H1 (cell line): ENCODE measurements around the gene HSPD1. TPM values are rescaled to one million over a fixed set of nuclear protein-coding genes. Genes with fewer than 3 reads are reported as not detected.

Experiments used
- MAX ChIP-seq: IDR thresholded peaks from 2 replicates; pipeline ENCODE4 v1.6.1; 2012; ENCODE audit warnings: inconsistent platforms
- POLR2A ChIP-seq, 2 experiments: IDR thresholded peaks; 1 replicate in 1 of 2; 2 replicates in 1 of 2; pipeline ENCODE4 v1.6.1; 2011; ENCODE audit warnings: low read depth in 2 of 2, low read length in 2 of 2, mild to moderate bottlenecking in 2 of 2; ENCODE audit errors: control extremely low read depth in 1 of 2
- RNF2 ChIP-seq: fragments of 200-900, 300-1000 bp; sonication (generic); IDR thresholded peaks from 2 replicates; pipeline ENCODE4 v1.7.1; 2016; ENCODE audit warnings: borderline replicate concordance, low read depth, mild to moderate bottlenecking, antibody characterized with exemption, low read length; ENCODE audit not compliant: poor library complexity, severe bottlenecking; ENCODE audit errors: missing control alignments
- SAP30 ChIP-seq: fragments of 300-600 bp; sonication (generic); IDR thresholded peaks from 2 replicates; pipeline ENCODE4 v1.7.1; 2012; ENCODE audit warnings: low read length, moderate library complexity, mild to moderate bottlenecking, inconsistent platforms; ENCODE audit not compliant: insufficient read depth, insufficient replicate concordance
- polyA plus RNA-seq, 7 experiments: library from polyadenylated mRNA; depleted of rRNA in 3 of 7; stranded (reverse) in 5 of 7; unstranded in 2 of 7; fragments of >200 nt in 5 of 7; fragments of 200-250 nt in 2 of 7; gene quantifications; 1 replicate in 5 of 7; 2 replicates in 1 of 7; 4 replicates in 1 of 7; pipeline versions ENCODE4 v1.2.1 to v1.2.3, GENCODE V29; 2011 to 2013; ENCODE audit warnings: missing spikeins in 2 of 7, mixed read lengths in 2 of 7
- total RNA-seq: library from RNA; stranded (reverse); fragmentation: NEBNext Ultra II Directional; extraction: Animal tissue kit (Norgen Biotek cat#: 25700); gene quantifications from 2 replicates; pipeline ENCODE4 v1.2.1, GENCODE V29; 2021

The HSPD1 gene
- total and polyA plus RNA-seq, 2 of the 8 experiments (the other 6 are each of a cell fraction or from before 2014, with no cell fraction given), result 221 to 1,108 TPM

- TF ChIP-seq MAX (peak; percentile 6), SAP30 (peak; percentile 67), RNF2 (no peak), POLR2A (IDR thresholded peaks at IDR 0.05; ENCODE audit: control extremely low read depth in 1 of 2, low read depth in 2 of 2, low read length in 2 of 2) (peak in 1 of 2 experiments; percentile 58; a peak in 1 of 3 replicates)
Measured at GRCh38 chr2:197498937-197499593, 575 bp downstream of the HSPD1 start (continued).
